ENCODE results near the gene NFATC2. TPM values are rescaled to one million over a fixed set of nuclear protein-coding genes. Genes with fewer than 3 reads are reported as not detected.
"Not testable (repeated sequence)": the region's sequence is repeated elsewhere in the genome, so short reads cannot be mapped to it uniquely, and the experiment has no call there.

Gene NFATC2
- total RNA-seq, 4 donors from 2014 or later = 1.6 to 3.9 (median 2.8) TPM

DNA sequence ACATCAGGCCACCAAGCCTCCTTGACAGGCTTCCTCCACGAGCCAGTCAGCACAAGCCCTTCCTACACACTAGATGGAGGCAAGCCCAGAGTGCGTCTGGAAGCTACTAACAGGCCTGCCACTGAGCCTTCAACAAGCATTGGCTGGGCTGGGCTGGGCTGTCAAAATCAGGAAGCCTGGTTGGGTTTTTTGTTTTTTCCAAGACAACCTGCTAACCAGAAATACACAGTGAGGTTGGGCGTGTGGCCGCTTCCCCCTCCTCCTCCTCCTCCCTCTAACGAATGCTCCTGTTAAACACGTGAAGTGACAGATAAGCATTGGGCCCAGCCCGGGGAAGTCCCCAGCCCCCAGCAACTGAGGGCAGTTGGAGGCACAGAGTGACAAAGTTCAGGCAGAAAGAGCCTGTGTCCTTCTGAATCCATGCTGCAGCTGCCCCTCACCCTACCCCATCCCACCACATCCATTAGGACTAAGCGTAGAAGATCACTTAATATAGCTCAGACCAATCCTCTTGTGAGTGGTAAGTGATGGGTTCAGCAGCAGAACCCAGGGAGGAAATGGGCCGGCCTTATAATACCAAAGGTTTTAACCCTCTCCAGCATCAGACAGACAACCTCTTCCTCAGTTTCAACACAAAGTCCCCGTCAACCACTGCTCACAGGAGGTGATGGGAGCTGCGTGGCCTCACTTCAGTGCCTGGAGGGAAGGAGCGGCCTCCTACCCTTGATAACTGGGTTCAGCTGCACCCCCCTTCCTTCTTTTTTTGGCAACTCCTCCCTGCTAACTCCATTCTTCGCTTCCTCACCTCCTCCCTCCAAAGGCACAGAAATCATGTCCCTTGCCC is 1.1 kb downstream of the NFATC2 start:
- Histone ChIP-seq H3K9me3 (no peaks in the 10 kb centered on the region), H3K36me3 (no peaks in the 10 kb centered on the region), H3K4me3 (peak overlapping the region; percentile 35 to 62 (median 53)), H3K4me1 (peaks cover 31 to 35% of the 10 kb centered on the region in 2 donors), H3K27ac (peak overlapping the region; percentile 75 to 93 (median 82)), H3K27me3 (no peaks in the 10 kb centered on the region)
- in situ Hi-C loops (cut with MboI; ENCODE audit: low sequenced_read_pairs in 4 of 4) (no loop called here), intact Hi-C loops (cut with DNase I; ENCODE audit: low total_unique reads) (loop anchor here (2.0 to 5.0 kb wide), 3 partner anchors 21 to 93 kb away; no protein-coding TSS in a partner anchor)
- DNase-seq (peak; percentile 42 to 64), ATAC-seq (peak; percentile 24 to 35)
- TF ChIP-seq POLR2A (IDR thresholded peaks at IDR 0.05) = no peak
- TF ChIP-seq, protein P1, sequence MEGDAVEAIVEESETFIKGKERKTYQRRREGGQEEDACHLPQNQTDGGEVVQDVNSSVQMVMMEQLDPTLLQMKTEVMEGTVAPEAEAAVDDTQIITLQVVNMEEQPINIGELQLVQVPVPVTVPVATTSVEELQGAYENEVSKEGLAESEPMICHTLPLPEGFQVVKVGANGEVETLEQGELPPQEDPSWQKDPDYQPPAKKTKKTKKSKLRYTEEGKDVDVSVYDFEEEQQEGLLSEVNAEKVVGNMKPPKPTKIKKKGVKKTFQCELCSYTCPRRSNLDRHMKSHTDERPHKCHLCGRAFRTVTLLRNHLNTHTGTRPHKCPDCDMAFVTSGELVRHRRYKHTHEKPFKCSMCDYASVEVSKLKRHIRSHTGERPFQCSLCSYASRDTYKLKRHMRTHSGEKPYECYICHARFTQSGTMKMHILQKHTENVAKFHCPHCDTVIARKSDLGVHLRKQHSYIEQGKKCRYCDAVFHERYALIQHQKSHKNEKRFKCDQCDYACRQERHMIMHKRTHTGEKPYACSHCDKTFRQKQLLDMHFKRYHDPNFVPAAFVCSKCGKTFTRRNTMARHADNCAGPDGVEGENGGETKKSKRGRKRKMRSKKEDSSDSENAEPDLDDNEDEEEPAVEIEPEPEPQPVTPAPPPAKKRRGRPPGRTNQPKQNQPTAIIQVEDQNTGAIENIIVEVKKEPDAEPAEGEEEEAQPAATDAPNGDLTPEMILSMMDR (IDR thresholded peaks at IDR 0.05 in 4 of 5, conservative IDR thresholded peaks at IDR 0.05 in 1 of 5) = no peak

DNA sequence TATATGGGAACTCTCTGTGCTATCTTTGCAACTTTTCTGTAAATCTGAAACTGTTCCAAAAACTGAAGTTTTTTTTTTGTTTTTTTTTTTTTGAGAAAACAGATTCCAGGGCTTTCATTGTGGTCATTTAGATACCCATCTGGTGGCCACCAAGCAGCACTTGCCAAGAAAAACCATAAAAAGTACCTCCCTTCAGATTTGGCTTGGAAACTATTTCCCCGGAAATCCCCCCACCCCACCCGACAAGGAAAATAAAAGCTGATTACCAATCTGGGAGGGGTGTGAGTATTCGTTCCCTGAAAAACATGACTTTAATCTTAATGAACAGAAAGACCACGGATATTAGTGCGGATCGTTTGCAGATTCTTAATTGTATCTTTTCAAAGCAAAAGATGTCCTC is 1.9 kb downstream of the NFATC2 start:
- Histone ChIP-seq H3K9me3 (no peaks in the 10 kb centered on the region), H3K27ac (peak overlapping the region; percentile 75 to 93 (median 82)), H3K4me3 (peak overlapping the region in 1 of 4 donors; percentile 60), H3K27me3 (no peaks in the 10 kb centered on the region), H3K36me3 (no peaks in the 10 kb centered on the region), H3K4me1 (peaks cover 38 to 40% of the 10 kb centered on the region in 2 donors)
- ATAC-seq = no peak
- no peak for DNase-seq
- in situ Hi-C loops (cut with MboI; ENCODE audit: low sequenced_read_pairs in 4 of 4) (no loop called here), intact Hi-C loops (cut with DNase I; ENCODE audit: low total_unique reads) (loop anchor here (5.0 kb wide), 1 partner anchor 52 kb away; no protein-coding TSS in a partner anchor)
- TF ChIP-seq, protein P1 (IDR thresholded peaks at IDR 0.05 in 4 of 5, conservative IDR thresholded peaks at IDR 0.05 in 1 of 5) = no peak

DNA sequence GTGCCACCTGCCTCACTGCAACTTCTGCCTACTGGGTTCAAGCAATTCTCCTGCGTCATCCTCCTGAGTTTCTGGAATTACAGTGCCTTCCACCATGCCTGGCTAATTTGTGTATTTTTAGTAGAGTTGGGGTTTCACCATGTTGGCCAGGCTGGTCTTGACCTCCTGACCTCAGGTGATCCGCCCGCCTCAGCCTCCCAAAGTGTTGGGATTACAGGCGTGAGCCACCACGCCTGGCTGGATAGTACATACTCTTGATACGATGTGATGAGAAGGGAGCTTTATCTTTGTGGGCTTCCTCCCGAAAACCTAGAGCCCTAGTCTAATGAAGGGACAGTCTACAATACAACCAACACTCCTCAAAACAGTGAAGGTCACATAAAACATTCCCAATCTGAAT is 2.4 kb downstream of the NFATC2 start:
- H3K9me3 ChIP-seq; ATAC-seq; H3K27ac ChIP-seq; H3K27me3 ChIP-seq; DNase-seq; H3K4me3 ChIP-seq; H3K36me3 ChIP-seq; in situ Hi-C loops (cut with MboI; ENCODE audit: low sequenced_read_pairs in 4 of 4): not testable (repeated sequence)
- peaks cover 38 to 40% of the 10 kb centered on the region in 2 donors for H3K4me1 ChIP-seq
- intact Hi-C loops (cut with DNase I; ENCODE audit: low total_unique reads) = loop anchor here (5.0 kb wide), 1 partner anchor 52 kb away; no protein-coding TSS in a partner anchor

DNA sequence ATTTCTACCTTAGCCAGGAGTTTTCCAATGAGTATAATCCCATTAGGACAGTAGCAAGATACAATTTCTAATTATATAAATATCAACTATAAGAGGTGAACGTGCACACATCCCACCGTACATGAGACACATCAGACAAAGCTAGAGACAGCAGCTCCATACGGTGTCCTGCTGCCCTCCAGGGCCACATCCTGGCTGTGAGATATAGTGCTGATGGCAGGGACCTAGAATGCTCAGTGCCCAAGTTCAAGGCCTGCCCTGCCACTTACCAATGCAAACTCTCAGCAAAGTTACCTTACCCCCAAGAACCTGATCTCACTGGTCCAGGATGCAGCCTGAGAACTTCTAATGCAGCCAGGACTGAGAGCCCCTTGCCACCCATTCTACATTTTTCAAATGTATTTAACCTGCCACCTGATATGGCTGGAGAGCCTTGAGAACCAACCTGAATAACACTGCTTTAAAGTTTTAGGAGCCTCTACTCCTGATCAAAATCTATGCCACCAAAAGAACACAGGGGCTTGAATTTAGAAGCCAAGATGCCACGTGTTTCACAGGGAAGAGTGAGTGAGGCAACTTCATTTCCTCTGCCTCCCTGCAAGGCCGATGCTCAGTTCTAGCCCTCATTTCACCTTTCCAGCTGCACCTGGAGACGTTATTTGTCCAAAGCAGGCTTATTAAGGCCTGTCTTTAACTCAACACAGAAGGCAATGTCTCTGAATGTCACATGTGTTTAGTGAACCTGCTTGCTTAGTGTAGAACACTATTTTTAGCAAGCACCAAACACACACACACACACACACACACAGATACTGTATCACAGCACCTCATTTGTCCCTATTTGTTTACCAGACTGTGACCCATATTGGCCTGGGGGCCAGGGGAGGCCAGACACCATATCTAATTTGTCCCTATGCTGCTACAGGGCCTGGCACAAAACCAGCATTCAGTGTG is 6.1 kb downstream of the NFATC2 start:
- no peak for TF ChIP-seq POLR2A (IDR thresholded peaks at IDR 0.05)
- TF ChIP-seq, protein P1 (IDR thresholded peaks at IDR 0.05 in 4 of 5, conservative IDR thresholded peaks at IDR 0.05 in 1 of 5) = no peak
- intact Hi-C loops (cut with DNase I; ENCODE audit: low total_unique reads) = loop anchor here (5.0 kb wide), 1 partner anchor 36 kb away; no protein-coding TSS in a partner anchor
- H3K4me1 ChIP-seq = peaks cover 32 to 39% of the 10 kb centered on the region in 2 donors
- DNase-seq = peak in 1 of 2 donors; percentile 6
- no peak overlapping the region for H3K4me3 ChIP-seq
- H3K36me3 ChIP-seq = no peaks in the 10 kb centered on the region
- no peaks in the 10 kb centered on the region for H3K27me3 ChIP-seq
- in situ Hi-C loops (cut with MboI; ENCODE audit: low sequenced_read_pairs in 4 of 4) = no loop called here
- peak overlapping the region; percentile 59 to 78 (median 64) for H3K27ac ChIP-seq
- peak; percentile 63 to 86 for ATAC-seq
- no peaks in the 10 kb centered on the region for H3K9me3 ChIP-seq
